Bronchial epithelial cell (primary cell): ENCODE measurements around the gene SPACA7. TPM values are rescaled to one million over a fixed set of nuclear protein-coding genes. Genes with fewer than 3 reads are reported as not detected.

Experiments used
- DNase-seq: peaks from one replicate; pipeline ENCODE4 v3.0.0-alpha.2; 2010; ENCODE audit warnings: low read depth
- FAIRE-seq: peaks from 2 replicates; lab custom pipeline; 2011; peaks lifted over from hg19 to GRCh38; lab: Jason Lieb, UNC
- H3K27me3 ChIP-seq: 2 replicates; pipeline ENCODE4 v1.5.1; 2011; ENCODE audit warnings: low read length; ENCODE audit not compliant: control insufficient read depth, insufficient read depth
- H3K36me3 ChIP-seq: 2 replicates; pipeline ENCODE4 v1.5.1; 2011; ENCODE audit warnings: low read length; ENCODE audit not compliant: control insufficient read depth, insufficient read depth
- H3K4me3 ChIP-seq: 2 replicates; pipeline ENCODE4 v1.5.1; 2011; ENCODE audit warnings: mild to moderate bottlenecking, low read depth, low read length, control low read depth
- CTCF ChIP-seq: IDR thresholded peaks from 2 replicates; pipeline ENCODE4 v1.5.1; 2011; ENCODE audit warnings: mild to moderate bottlenecking, moderate library complexity, low read length, control low read depth, inconsistent platforms; ENCODE audit not compliant: insufficient read depth, severe bottlenecking
- total RNA-seq: library from RNA; depleted of rRNA; stranded (reverse); fragments of >200 nt; gene quantifications from 2 replicates; pipeline ENCODE4 v1.2.1, GENCODE V29; 2014

The SPACA7 gene
- total RNA-seq, 1 donor from 2014 or later: not detected

- Histone ChIP-seq H3K4me3 (no peak overlapping the region), H3K36me3 (no peaks in the 10 kb centered on the region), H3K27me3 (no peaks in the 10 kb centered on the region)
- no peak for DNase-seq
- no peak for TF ChIP-seq CTCF
- no peak for FAIRE-seq
Observed at GRCh38 chr13:112434032-112434431, 57.9 kb downstream of the SPACA7 start.

GRCh38 chr13:112434937-112435523 is 58.9 kb downstream of the SPACA7 start:
- no peak for DNase-seq
- peak; percentile 95 for FAIRE-seq
- Histone ChIP-seq H3K36me3 (no peaks in the 10 kb centered on the region), H3K27me3 (no peaks in the 10 kb centered on the region), H3K4me3 (no peak overlapping the region)
- TF ChIP-seq CTCF: no peak

- no peak for FAIRE-seq
- Histone ChIP-seq H3K4me3 (no peak overlapping the region), H3K36me3 (no peaks in the 10 kb centered on the region), H3K27me3 (no peaks in the 10 kb centered on the region)
- TF ChIP-seq CTCF: no peak
- no peak for DNase-seq
Observed at GRCh38 chr13:112435973-112436372, 59.8 kb downstream of the SPACA7 start.

- no peak for DNase-seq
- H3K36me3 ChIP-seq: no peaks in the 10 kb centered on the region
- no peak for TF ChIP-seq CTCF
- H3K27me3 ChIP-seq: no peaks in the 10 kb centered on the region
- no peak for FAIRE-seq
- H3K4me3 ChIP-seq: no peak overlapping the region
Observed at GRCh38 chr13:112438094-112438493, 61.9 kb downstream of the SPACA7 start.

GRCh38 chr13:112438515-112438914 is 62.4 kb downstream of the SPACA7 start:
- FAIRE-seq (no peak), DNase-seq (no peak)
- H3K36me3 ChIP-seq: no peaks in the 10 kb centered on the region

More at GRCh38 chr13:112438515-112438914, 62.4 kb downstream of the SPACA7 start:
- H3K4me3 ChIP-seq: no peak overlapping the region
- H3K27me3 ChIP-seq: no peaks in the 10 kb centered on the region
- no peak for TF ChIP-seq CTCF
